HCT116 (cell line): ENCODE results near the gene SULT1A2. TPM values are rescaled to one million over a fixed set of nuclear protein-coding genes. Genes with fewer than 3 reads are reported as not detected.

Experiments
- ATAC-seq: fragments of 200-7000 bp; cut with Tn5 transposase; 2 replicates; pipeline ENCODE4 v1.9.1; 2020; ENCODE audit warnings: mild to moderate bottlenecking, moderate library complexity
- BruUV-seq: library from RNA; stranded (reverse); fragments of 400-500 nt; replicated peaks from 2 replicates; lab custom pipeline; 2021; lab: Mats Ljungman, UMichigan
- CTCF ChIA-PET: fragments of 300-600 bp; sonication (Branson Sonifier 250); formaldehyde crosslinking; loops from one replicate; lab custom pipeline; 2021; ENCODE audit warnings: antibody characterized with exemption; lab: Charles Lee
- POLR2A ChIA-PET: fragments of 300-600, 350-600 bp; sonication (Branson Sonifier 250); formaldehyde crosslinking; loops from one replicate; lab custom pipeline; 2021; ENCODE audit warnings: antibody characterized with exemption; lab: Charles Lee
- RAD21 ChIA-PET, 2 experiments: fragments of 300-600 bp; sonication (Branson Sonifier 250); formaldehyde crosslinking; loops; one replicate each; lab custom pipeline; 2023; ENCODE audit warnings: low total read pairs in 2 of 2; ENCODE audit not compliant: uncharacterized antibody in 2 of 2, unreplicated experiment in 2 of 2, low non-redundant PET in 1 of 2; lab: Charles Lee
- DNase-seq: peaks from one replicate; pipeline ENCODE4 v3.0.0-alpha.2; 2010; ENCODE audit warnings: low read depth, low spot score
- H2AFZ ChIP-seq: fragments of 200-600 bp; shearing (Covaris generic), sonication (generic); 2 replicates; pipeline ENCODE4 v1.6.1; 2017; ENCODE audit warnings: low read depth, mixed run types, mixed read lengths, antibody characterized with exemption, low read length; ENCODE audit not compliant: poor library complexity, severe bottlenecking
- H3K27ac ChIP-seq: 2 replicates; pipeline ENCODE4 v1.5.1; 2012; ENCODE audit warnings: low read depth, low read length
- H3K27me3 ChIP-seq: fragments of 200-600 bp; sonication (generic); 2 replicates; pipeline ENCODE4 v1.6.1; 2016; ENCODE audit warnings: mixed run types, low read length, mixed read lengths; ENCODE audit not compliant: insufficient read depth
- H3K36me3 ChIP-seq, 2 experiments: fragments of 200-500 bp in 1 of 2; fragments of 200-600 bp in 1 of 2; sonication (Bioruptor generic) in 1 of 2; sonication (generic) in 1 of 2; 2 replicates each; pipeline versions ENCODE4 v1.5.1 to v1.6.1; 2014 to 2016; ENCODE audit warnings: low read length in 2 of 2, inconsistent platforms in 1 of 2, mixed read lengths in 1 of 2, mixed run types in 1 of 2; ENCODE audit not compliant: insufficient read depth in 2 of 2, control insufficient read depth in 1 of 2
- H3K4me1 ChIP-seq, 2 experiments: fragments of 200-600 bp in 1 of 2; sonication (generic) in 1 of 2; 2 replicates each; pipeline versions ENCODE4 v1.5.1 to v1.6.1; 2012 to 2017; ENCODE audit warnings: low read length in 2 of 2, inconsistent platforms in 1 of 2, mild to moderate bottlenecking in 1 of 2, mixed read lengths in 1 of 2, mixed run types in 1 of 2, moderate library complexity in 1 of 2; ENCODE audit not compliant: insufficient read depth in 2 of 2, control insufficient read depth in 1 of 2
- H3K4me2 ChIP-seq: fragments of 200-600 bp; sonication (generic); 2 replicates; pipeline ENCODE4 v1.6.1; 2017; ENCODE audit warnings: mixed run types, low read length, mixed read lengths
- H3K4me3 ChIP-seq, 2 experiments: fragments of 200-600 bp in 1 of 2; sonication (generic) in 1 of 2; replicated peaks in 1 of 2; 2 replicates each; pipeline ENCODE4 v1.5.1; 2011 to 2016; ENCODE audit warnings: low read length in 2 of 2, control low read depth in 1 of 2, low read depth in 1 of 2, mild to moderate bottlenecking in 1 of 2, mixed read lengths in 1 of 2, mixed run types in 1 of 2
- H3K79me2 ChIP-seq: fragments of 200-600 bp; sonication (generic); 2 replicates; pipeline ENCODE4 v1.6.1; 2017; ENCODE audit warnings: mild to moderate bottlenecking, mixed run types, low read length, moderate library complexity, mixed read lengths; ENCODE audit not compliant: insufficient read depth
- H3K9ac ChIP-seq: fragments of 200-600 bp; sonication (generic); 2 replicates; pipeline ENCODE4 v1.6.1; 2016; ENCODE audit warnings: low read length, mixed read lengths
- H3K9me2 ChIP-seq: fragments of 200-600 bp; sonication (generic), shearing (Covaris generic); 2 replicates; pipeline ENCODE4 v1.6.1; 2017; ENCODE audit warnings: mixed run types, mild to moderate bottlenecking, moderate library complexity; ENCODE audit not compliant: insufficient read depth
- H3K9me3 ChIP-seq, 2 experiments: fragments of 200-500 bp in 1 of 2; fragments of 200-600 bp in 1 of 2; sonication (Bioruptor generic) in 1 of 2; sonication (generic) in 1 of 2; 2 replicates each; pipeline ENCODE4 v1.6.1; 2014 to 2017; ENCODE audit warnings: low read length in 2 of 2, mixed read lengths in 2 of 2, inconsistent platforms in 1 of 2, low read depth in 1 of 2, mild to moderate bottlenecking in 1 of 2, mixed run types in 1 of 2, moderate library complexity in 1 of 2; ENCODE audit not compliant: control insufficient read depth in 1 of 2, insufficient read depth in 1 of 2
- H4K20me1 ChIP-seq: fragments of 200-600 bp; sonication (generic), shearing (Covaris generic); 2 replicates; pipeline ENCODE4 v1.6.1; 2017; ENCODE audit warnings: mixed run types, mild to moderate bottlenecking, moderate library complexity; ENCODE audit not compliant: insufficient read depth
- CEBPB ChIP-seq: IDR thresholded peaks from 2 replicates; pipeline ENCODE4 v1.6.1; 2012; ENCODE audit warnings: low read depth
- EGR1 ChIP-seq: IDR thresholded peaks from 2 replicates; pipeline ENCODE4 v1.6.1; 2012; ENCODE audit warnings: low read depth
- EZH2 ChIP-seq: fragments of 200-600 bp; sonication (generic); IDR thresholded peaks from 2 replicates; pipeline ENCODE4 v1.6.1; 2017; ENCODE audit warnings: antibody characterized with exemption, mixed run types
- EZH2phosphoT487 ChIP-seq: fragments of 200-600 bp; IDR thresholded peaks from 2 replicates; pipeline ENCODE4 v1.6.1; 2018; ENCODE audit warnings: antibody characterized with exemption, borderline replicate concordance
- FOSL1 ChIP-seq: IDR thresholded peaks from 2 replicates; pipeline ENCODE4 v1.6.1; 2012; ENCODE audit warnings: low read depth
- POLR2A ChIP-seq: IDR thresholded peaks from 2 replicates; pipeline ENCODE4 v1.7.0; 2011; ENCODE audit warnings: borderline replicate concordance; ENCODE audit not compliant: insufficient read depth, insufficient read length; ENCODE audit errors: extremely low read depth
- POLR2AphosphoS5 ChIP-seq: IDR thresholded peaks from 2 replicates; pipeline ENCODE4 v1.6.1; 2011; ENCODE audit warnings: mild to moderate bottlenecking, low read depth, low read length, moderate library complexity
- RAD21 ChIP-seq: IDR thresholded peaks from 2 replicates; pipeline ENCODE4 v1.6.1; 2012; ENCODE audit warnings: low read depth, mild to moderate bottlenecking
- SP1 ChIP-seq: IDR thresholded peaks from 2 replicates; pipeline ENCODE4 v1.6.1; 2012; ENCODE audit warnings: low read depth
- SRF ChIP-seq: IDR thresholded peaks from 2 replicates; pipeline ENCODE4 v1.6.1; 2012; ENCODE audit warnings: low read depth
- TCF7L2 ChIP-seq: IDR thresholded peaks from 2 replicates; pipeline ENCODE4 v1.7.0; 2011; ENCODE audit warnings: borderline replicate concordance, inconsistent platforms; ENCODE audit not compliant: insufficient read depth, insufficient read length; ENCODE audit errors: extremely low read depth
- ZFX ChIP-seq: fragments of 450-650 bp; IDR thresholded peaks from 2 replicates; pipeline ENCODE4 v1.6.1; 2017
- ZNF274 ChIP-seq: fragments of 200-500 bp; sonication (Bioruptor generic); IDR thresholded peaks from 2 replicates; pipeline ENCODE4 v1.6.1; 2014; ENCODE audit warnings: mild to moderate bottlenecking, low read depth, low read length, inconsistent platforms
- intact Hi-C: fragments of 100-400 bp; cut with micrococcal nuclease; formaldehyde crosslinking; loops from 2 replicates; pipeline ENCODE4 v1.10.0; 2022
- total RNA-seq: library from RNA; stranded (reverse); gene quantifications from one replicate; pipeline ENCODE4 v1.2.1, GENCODE V29; 2021; ENCODE audit not compliant: unreplicated experiment
- TF ChIP-seq, protein P1 (sequence below): IDR thresholded peaks from 2 replicates; pipeline ENCODE4 v1.6.1; 2012; ENCODE audit warnings: low read depth
- TF ChIP-seq, protein P2 (sequence below): IDR thresholded peaks from 2 replicates; pipeline ENCODE4 v1.6.1; 2011; ENCODE audit warnings: mild to moderate bottlenecking, low read length, moderate library complexity; ENCODE audit not compliant: insufficient replicate concordance; ENCODE audit errors: extremely low read depth
- TF ChIP-seq, protein P3 (sequence below): IDR thresholded peaks from 2 replicates; pipeline ENCODE4 v1.6.1; 2012
- TF ChIP-seq, protein P4 (sequence below): IDR thresholded peaks from 2 replicates; pipeline ENCODE4 v1.6.1; 2012
- TF ChIP-seq, protein P5 (sequence below), 3 experiments: fragments of 200-600 bp in 1 of 3; sonication (generic) in 1 of 3; IDR thresholded peaks in 2 of 3; conservative IDR thresholded peaks in 1 of 3; 2 replicates each; pipeline ENCODE4 v1.5.1; 2012 to 2017; ENCODE audit warnings: low read depth in 2 of 3, low read length in 2 of 3, antibody characterized with exemption in 1 of 3, borderline replicate concordance in 1 of 3, control low read depth in 1 of 3, mild to moderate bottlenecking in 1 of 3, mixed read lengths in 1 of 3, mixed run types in 1 of 3, moderate library complexity in 1 of 3; ENCODE audit not compliant: insufficient read depth in 1 of 3

SULT1A2 gene
- total RNA-seq, 1 experiment from 2014 or later: 1.9 TPM

DNA sequence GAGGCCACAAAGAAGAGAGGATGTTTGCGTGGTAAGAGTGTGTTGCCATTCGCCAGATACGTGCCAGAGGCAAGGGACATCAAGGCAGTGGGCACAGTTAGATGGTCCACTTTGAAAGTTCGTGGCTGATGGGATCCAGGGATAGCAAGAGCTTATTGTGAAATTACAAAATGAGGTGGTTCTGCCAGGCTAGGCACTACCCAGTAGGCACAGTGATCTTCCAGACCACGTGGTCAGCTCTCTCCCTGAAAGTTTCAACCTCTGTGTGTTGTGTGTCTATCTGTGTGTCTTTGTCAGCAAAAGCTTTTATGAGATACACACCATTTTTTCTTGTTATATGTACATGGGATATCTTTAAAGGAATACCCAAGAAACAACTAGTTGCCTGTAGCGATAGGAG lies 33.6 kb downstream of the SULT1A2 start:
- DNase-seq: no peak
- H4K20me1 ChIP-seq: no peaks in the 10 kb centered on the region
- no peak for TF ChIP-seq FOSL1
- TF ChIP-seq SP1: no peak
- TF ChIP-seq EZH2: no peak
- TF ChIP-seq EGR1: no peak
- TF ChIP-seq EZH2phosphoT487: no peak
- TF ChIP-seq CEBPB: no peak
- no peak for TF ChIP-seq SRF
- TF ChIP-seq ZNF274: no peak
- no peak for TF ChIP-seq TCF7L2
- no peak for TF ChIP-seq RAD21
- no peak for TF ChIP-seq POLR2A
- TF ChIP-seq, protein P1, sequence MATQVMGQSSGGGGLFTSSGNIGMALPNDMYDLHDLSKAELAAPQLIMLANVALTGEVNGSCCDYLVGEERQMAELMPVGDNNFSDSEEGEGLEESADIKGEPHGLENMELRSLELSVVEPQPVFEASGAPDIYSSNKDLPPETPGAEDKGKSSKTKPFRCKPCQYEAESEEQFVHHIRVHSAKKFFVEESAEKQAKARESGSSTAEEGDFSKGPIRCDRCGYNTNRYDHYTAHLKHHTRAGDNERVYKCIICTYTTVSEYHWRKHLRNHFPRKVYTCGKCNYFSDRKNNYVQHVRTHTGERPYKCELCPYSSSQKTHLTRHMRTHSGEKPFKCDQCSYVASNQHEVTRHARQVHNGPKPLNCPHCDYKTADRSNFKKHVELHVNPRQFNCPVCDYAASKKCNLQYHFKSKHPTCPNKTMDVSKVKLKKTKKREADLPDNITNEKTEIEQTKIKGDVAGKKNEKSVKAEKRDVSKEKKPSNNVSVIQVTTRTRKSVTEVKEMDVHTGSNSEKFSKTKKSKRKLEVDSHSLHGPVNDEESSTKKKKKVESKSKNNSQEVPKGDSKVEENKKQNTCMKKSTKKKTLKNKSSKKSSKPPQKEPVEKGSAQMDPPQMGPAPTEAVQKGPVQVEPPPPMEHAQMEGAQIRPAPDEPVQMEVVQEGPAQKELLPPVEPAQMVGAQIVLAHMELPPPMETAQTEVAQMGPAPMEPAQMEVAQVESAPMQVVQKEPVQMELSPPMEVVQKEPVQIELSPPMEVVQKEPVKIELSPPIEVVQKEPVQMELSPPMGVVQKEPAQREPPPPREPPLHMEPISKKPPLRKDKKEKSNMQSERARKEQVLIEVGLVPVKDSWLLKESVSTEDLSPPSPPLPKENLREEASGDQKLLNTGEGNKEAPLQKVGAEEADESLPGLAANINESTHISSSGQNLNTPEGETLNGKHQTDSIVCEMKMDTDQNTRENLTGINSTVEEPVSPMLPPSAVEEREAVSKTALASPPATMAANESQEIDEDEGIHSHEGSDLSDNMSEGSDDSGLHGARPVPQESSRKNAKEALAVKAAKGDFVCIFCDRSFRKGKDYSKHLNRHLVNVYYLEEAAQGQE: no peak
- TF ChIP-seq, protein P2, sequence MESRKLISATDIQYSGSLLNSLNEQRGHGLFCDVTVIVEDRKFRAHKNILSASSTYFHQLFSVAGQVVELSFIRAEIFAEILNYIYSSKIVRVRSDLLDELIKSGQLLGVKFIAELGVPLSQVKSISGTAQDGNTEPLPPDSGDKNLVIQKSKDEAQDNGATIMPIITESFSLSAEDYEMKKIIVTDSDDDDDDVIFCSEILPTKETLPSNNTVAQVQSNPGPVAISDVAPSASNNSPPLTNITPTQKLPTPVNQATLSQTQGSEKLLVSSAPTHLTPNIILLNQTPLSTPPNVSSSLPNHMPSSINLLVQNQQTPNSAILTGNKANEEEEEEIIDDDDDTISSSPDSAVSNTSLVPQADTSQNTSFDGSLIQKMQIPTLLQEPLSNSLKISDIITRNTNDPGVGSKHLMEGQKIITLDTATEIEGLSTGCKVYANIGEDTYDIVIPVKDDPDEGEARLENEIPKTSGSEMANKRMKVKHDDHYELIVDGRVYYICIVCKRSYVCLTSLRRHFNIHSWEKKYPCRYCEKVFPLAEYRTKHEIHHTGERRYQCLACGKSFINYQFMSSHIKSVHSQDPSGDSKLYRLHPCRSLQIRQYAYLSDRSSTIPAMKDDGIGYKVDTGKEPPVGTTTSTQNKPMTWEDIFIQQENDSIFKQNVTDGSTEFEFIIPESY: no peak
- TF ChIP-seq ZFX: no peak
- TF ChIP-seq, protein P3, sequence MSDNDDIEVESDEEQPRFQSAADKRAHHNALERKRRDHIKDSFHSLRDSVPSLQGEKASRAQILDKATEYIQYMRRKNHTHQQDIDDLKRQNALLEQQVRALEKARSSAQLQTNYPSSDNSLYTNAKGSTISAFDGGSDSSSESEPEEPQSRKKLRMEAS: no peak
- TF ChIP-seq, protein P4, sequence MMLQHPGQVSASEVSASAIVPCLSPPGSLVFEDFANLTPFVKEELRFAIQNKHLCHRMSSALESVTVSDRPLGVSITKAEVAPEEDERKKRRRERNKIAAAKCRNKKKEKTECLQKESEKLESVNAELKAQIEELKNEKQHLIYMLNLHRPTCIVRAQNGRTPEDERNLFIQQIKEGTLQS: no peak
- no peak for TF ChIP-seq POLR2AphosphoS5
- TF ChIP-seq, protein P5, sequence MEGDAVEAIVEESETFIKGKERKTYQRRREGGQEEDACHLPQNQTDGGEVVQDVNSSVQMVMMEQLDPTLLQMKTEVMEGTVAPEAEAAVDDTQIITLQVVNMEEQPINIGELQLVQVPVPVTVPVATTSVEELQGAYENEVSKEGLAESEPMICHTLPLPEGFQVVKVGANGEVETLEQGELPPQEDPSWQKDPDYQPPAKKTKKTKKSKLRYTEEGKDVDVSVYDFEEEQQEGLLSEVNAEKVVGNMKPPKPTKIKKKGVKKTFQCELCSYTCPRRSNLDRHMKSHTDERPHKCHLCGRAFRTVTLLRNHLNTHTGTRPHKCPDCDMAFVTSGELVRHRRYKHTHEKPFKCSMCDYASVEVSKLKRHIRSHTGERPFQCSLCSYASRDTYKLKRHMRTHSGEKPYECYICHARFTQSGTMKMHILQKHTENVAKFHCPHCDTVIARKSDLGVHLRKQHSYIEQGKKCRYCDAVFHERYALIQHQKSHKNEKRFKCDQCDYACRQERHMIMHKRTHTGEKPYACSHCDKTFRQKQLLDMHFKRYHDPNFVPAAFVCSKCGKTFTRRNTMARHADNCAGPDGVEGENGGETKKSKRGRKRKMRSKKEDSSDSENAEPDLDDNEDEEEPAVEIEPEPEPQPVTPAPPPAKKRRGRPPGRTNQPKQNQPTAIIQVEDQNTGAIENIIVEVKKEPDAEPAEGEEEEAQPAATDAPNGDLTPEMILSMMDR (IDR thresholded peaks at IDR 0.05 in 2 of 3, conservative IDR thresholded peaks at IDR 0.05 in 1 of 3; ENCODE audit: borderline replicate concordance in 1 of 3, insufficient read depth in 1 of 3, low read depth in 2 of 3, low read length in 2 of 3): no peak
- TF ChIP-seq, all 23 proteins: peak for 0
- RAD21 ChIA-PET: no interaction called here
- Histone ChIP-seq H3K27me3 (no peaks in the 10 kb centered on the region), H2AFZ (no peak overlapping the region), H3K4me1 (no peaks in the 10 kb centered on the region), H3K4me3 (no peak overlapping the region), H3K36me3 (no peaks in the 10 kb centered on the region), H3K4me2 (no peak overlapping the region), H3K9me3 (peaks cover 7 to 8% of the 10 kb centered on the region in 2 experiments; a peak in 2 of 4 replicates), H3K79me2 (no peaks in the 10 kb centered on the region), H3K9me2 (no peaks in the 10 kb centered on the region), H3K27ac (no peak overlapping the region), H3K9ac (no peak overlapping the region)
- intact Hi-C loops: no loop called here
- ATAC-seq: no peak
- POLR2A ChIA-PET: no interaction called here
- CTCF ChIA-PET: no interaction called here
- no TSS peak for BruUV-seq
